Rectal smooth muscle tissue (tissue), 1 donor: ENCODE measurements around the gene RPL4.
"Not testable (repeated sequence)": the region's sequence is repeated elsewhere in the genome, so short reads cannot be mapped to it uniquely, and the experiment has no call there.

Experiments
- H3K27ac ChIP-seq: one replicate; pipeline ENCODE4 v1.7.0; 2013; ENCODE audit warnings: low read depth, low read length, inconsistent platforms
- H3K27me3 ChIP-seq: one replicate; pipeline ENCODE4 v1.7.0; 2013; ENCODE audit warnings: low read length; ENCODE audit not compliant: control insufficient read depth, insufficient read depth
- H3K36me3 ChIP-seq: one replicate; pipeline ENCODE4 v1.7.0; 2013; ENCODE audit warnings: low read length; ENCODE audit not compliant: control insufficient read depth, insufficient read depth
- H3K4me1 ChIP-seq: one replicate; pipeline ENCODE4 v1.7.0; 2013; ENCODE audit warnings: low read length; ENCODE audit not compliant: control insufficient read depth, insufficient read depth
- H3K4me3 ChIP-seq: one replicate; pipeline ENCODE4 v1.7.0; 2013; ENCODE audit warnings: low read length
- H3K9ac ChIP-seq: one replicate; pipeline ENCODE4 v1.7.0; 2013; ENCODE audit warnings: low read length

RPL4 gene

DNA sequence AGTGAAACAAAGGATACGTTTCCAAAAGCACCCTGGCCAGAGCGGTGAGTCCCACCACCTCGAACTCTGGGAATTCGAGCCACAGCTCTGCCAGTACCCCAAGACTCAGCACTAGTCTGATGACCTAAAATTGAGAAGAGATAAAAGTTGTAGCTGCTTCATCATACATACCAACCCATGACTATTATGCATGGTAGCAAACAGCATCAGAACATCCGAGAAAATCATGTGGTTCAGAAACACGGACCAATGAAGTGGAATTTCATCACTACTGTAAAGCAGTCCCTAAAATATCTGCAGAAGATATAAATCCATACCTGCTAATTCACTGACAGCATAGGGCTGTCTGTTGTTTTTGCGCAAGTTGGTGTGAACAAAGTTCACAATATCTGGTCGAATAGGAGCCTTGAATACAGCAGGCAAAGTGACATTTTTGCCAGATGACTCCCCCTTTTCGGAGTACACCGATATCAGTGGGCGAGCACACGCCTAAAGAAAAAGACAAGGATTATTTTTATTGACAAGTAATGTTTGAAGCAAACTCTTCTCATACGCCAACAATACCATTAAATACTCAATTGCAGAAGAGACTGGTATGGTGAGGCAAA is 1.5 kb downstream of the RPL4 start:
- H3K27me3 ChIP-seq, H3K9ac ChIP-seq, H3K27ac ChIP-seq: not testable (repeated sequence)
- H3K4me1 ChIP-seq: peaks cover 13% of the 10 kb centered on the region
- peaks cover 18% of the 10 kb centered on the region for H3K36me3 ChIP-seq
- H3K4me3 ChIP-seq: peak overlapping the region; percentile 100

DNA sequence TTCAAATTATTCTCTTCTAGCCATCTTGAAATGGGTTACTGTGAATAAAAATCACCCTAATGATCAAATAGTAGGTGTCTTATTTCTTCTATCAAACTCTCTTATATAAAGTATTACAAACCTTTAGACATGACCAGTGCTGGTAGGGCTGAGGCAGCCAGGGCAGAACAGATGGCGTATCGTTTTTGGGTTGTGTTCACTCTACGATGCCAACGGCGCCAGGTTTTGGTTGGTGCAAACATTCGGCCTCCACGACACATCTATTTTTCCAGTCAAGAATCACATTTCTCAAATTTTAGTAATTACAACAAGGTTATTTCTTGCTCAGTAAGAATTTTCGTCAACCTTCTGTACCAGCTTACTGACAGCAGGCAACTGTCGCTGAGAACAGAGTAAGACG is 2.2 kb downstream of the RPL4 start:
- H3K36me3 ChIP-seq: peaks cover 18% of the 10 kb centered on the region
- H3K4me3 ChIP-seq: no peak overlapping the region
- no peak overlapping the region for H3K27ac ChIP-seq
- H3K9ac ChIP-seq: no peak overlapping the region
- H3K27me3 ChIP-seq: no peaks in the 10 kb centered on the region
- peaks cover 16% of the 10 kb centered on the region for H3K4me1 ChIP-seq

DNA sequence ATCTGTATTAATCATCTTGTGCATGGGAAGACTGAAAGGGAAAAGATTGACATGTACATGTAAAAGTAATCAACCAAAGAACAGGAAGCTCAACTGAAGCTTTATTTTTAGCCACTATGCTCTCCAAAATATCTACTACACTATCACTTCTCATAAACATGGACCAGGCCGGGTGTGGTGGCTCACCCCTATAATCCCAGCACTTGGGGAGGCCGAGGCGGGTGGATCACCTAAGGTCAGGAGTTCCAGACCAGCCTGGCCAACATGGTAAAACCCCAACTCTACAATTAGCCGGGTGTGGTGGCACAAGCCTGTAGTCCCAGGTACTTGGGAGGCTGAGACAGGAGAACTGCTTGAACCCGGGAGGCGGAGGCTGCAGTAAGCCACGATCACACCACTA is 4.3 kb downstream of the RPL4 start:
- not testable (repeated sequence) for H3K4me3 ChIP-seq, H3K27me3 ChIP-seq, H3K9ac ChIP-seq, H3K27ac ChIP-seq
- peaks cover 18% of the 10 kb centered on the region for H3K4me1 ChIP-seq
- H3K36me3 ChIP-seq: peaks cover 18% of the 10 kb centered on the region

DNA sequence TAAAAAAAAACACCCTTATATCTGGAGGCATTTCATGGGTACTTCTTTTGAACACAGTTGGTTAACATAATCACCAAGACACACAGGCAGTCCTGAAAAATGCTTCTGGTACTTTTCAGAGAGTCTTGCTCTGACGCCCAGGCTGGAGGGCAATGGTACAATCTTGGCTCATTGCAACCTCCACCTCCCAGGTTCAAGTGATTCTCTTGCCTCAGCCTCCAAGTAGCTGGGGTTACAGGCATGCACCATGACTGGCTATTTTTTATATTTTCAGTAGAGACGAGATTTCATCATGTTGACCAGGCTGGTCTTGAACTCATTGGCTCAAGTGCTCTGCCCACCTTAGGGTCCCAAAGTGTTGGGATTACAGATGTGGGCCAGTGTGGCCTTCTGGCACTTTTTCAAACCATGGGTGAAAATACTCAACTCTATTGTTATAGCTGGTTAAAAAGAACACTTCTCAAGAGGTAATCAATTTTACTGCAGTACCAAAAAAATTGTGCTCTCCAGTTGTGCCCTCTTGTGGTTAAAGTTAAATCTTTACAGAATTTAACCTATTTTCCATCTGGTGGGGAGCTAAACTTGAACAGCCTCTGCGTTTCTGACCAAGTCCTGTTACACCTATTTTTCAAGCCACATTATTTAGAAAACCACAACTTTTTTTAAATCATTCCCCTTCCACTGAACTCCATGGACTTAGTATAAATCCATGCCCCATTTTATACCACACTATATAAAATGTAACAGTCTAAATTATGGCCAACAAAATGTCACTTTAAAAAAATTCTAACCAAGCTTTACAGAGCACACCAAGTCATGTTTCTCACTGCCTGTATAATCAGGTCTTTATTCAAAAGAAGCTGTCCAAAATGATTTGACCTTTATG is 5.9 kb downstream of the RPL4 start:
- Histone ChIP-seq H3K27me3 (no peaks in the 10 kb centered on the region), H3K4me3 (no peak overlapping the region), H3K4me1 (peaks cover 15% of the 10 kb centered on the region), H3K36me3 (peaks cover 26% of the 10 kb centered on the region), H3K27ac (no peak overlapping the region), H3K9ac (no peak overlapping the region)

DNA sequence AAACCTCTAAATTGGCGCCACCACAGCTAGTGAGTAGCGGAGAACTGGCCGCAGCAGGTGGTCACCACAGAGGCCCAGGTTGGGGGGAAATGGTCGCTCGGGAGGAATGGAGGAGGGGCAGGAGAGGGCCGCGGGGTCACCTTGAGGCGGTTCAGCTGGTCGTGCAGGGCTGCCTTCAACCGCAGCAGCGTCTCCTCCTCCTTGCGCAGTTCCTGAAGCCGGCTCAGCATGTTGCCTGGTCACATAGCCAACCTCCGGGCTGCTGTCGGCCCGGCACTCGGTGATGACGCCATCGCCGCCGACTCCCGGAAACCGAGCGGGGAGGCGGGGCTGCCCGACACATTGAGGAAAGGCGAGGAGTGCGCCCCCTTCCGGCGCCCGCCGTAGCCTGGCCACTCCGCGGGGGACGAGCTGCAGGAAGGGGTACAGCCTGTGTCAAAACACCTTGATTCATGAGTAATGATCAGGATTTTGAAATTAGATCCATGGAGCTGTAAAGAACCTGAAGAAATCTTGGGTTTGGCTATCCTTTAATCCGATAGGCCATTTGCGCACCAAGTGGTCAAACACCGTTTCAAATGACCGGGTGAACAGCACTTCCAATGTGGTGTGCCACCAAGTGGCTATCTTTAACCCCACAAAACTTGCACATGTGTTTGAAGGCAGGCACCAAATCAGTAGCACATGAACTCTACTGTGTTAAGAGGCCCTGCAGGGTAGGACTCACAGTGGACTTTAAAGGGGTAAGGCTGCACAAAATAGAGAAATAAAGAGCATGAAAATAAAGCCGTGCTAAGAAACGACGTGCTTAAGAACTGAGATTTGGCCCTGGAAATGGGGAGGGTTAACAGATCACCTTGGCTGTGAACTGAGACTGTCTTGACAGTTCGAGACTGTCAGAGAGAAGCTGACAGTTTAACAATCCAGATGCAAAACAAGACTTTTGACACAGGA is 6.9 kb downstream of the RPL4 start, which contains the start of gene SNAPC5:
SNAPC5 (minus strand) TSS at position 261 of the 954 bp plus-strand sequence; CDS start at position 230, 31 bp downstream.
- peaks cover 8% of the 10 kb centered on the region for H3K4me1 ChIP-seq
- peak within 1 kb of the TSS; percentile 94 for H3K9ac ChIP-seq
- peak within 1 kb of the TSS; percentile 99 for H3K4me3 ChIP-seq
- peak within 1 kb of the TSS; percentile 88 for H3K27ac ChIP-seq
- H3K27me3 ChIP-seq: no peaks in the 10 kb centered on the region
- peaks cover 26% of the 10 kb centered on the region for H3K36me3 ChIP-seq

DNA sequence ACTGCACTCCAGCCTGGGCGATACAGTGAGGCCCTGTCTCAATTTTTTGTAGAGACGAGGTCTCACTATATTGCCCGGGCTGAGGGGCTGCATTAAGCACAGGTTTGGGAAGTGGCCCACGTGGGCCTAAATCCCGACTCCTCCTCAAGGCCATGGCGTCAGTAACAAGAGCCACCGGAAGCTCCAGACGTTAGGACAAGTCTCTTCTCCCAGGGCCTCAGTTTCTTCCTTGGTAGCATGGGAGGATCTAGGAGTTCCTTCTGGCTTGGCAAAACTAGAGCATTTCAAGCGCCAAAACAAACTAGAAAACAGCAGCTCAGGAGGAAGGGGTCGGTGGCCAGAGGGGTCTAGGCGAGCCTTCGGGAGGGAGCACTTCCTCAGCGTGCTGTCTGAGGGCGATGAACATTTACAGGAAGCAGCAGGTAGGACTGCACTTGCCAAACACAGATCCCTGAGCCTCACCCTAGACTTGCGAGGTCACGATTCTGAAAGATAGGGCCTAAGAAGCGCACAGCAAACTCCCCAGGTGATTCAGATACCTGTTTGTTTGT is 7.6 kb downstream of the RPL4 start:
- H3K36me3 ChIP-seq: peaks cover 27% of the 10 kb centered on the region
- peak overlapping the region; percentile 99 for H3K4me3 ChIP-seq
- peak overlapping the region; percentile 88 for H3K27ac ChIP-seq
- peaks cover 8% of the 10 kb centered on the region for H3K4me1 ChIP-seq
- H3K9ac ChIP-seq: peak overlapping the region; percentile 94
- no peaks in the 10 kb centered on the region for H3K27me3 ChIP-seq

DNA sequence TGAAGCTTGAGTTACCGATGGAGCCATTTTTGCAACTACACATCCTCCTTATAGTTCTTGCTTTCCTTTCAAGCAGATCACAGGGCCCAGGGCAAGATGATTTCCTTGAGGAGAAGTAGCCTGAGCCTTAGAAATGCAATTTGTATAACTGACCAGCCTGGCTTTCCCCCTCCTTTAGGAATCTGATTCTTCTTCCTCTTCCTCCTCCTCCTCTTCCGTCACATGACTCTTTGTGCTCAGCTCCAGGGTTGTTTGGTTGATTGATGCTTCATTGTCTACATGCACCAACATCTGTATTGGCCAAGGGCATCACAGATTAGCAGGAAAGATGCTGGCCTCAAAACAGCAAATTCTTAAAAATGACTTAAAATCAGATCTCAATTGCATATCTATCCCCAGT is 10.4 kb downstream of the RPL4 start:
- Histone ChIP-seq H3K4me1 (peaks cover 8% of the 10 kb centered on the region), H3K36me3 (peaks cover 19% of the 10 kb centered on the region), H3K27me3 (no peaks in the 10 kb centered on the region), H3K27ac (no peak overlapping the region), H3K4me3 (no peak overlapping the region), H3K9ac (no peak overlapping the region)

DNA sequence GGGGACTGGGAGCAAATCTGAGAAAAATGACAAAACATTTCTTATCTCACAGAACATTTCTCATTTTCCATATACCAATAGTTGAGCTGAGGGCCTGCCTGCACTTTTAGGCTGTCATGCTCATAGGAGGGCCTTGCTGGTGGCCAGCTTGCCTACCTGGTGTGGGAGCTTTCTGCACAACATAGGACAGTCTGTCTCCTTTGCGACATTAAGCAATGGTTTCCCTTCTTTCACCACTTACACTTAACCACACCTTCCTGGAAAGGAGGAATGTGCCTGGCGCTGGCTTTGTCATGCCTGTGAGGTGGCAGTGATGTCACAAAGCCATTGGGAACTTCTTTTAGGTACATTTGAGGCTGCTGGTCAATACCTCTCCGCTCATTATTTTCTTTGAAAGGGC is 12.8 kb downstream of the RPL4 start:
- peaks cover 3% of the 10 kb centered on the region for H3K4me1 ChIP-seq
- H3K27ac ChIP-seq: no peak overlapping the region
- H3K36me3 ChIP-seq: peaks cover 32% of the 10 kb centered on the region
- no peak overlapping the region for H3K4me3 ChIP-seq
- no peak overlapping the region for H3K9ac ChIP-seq
- H3K27me3 ChIP-seq: no peaks in the 10 kb centered on the region

DNA sequence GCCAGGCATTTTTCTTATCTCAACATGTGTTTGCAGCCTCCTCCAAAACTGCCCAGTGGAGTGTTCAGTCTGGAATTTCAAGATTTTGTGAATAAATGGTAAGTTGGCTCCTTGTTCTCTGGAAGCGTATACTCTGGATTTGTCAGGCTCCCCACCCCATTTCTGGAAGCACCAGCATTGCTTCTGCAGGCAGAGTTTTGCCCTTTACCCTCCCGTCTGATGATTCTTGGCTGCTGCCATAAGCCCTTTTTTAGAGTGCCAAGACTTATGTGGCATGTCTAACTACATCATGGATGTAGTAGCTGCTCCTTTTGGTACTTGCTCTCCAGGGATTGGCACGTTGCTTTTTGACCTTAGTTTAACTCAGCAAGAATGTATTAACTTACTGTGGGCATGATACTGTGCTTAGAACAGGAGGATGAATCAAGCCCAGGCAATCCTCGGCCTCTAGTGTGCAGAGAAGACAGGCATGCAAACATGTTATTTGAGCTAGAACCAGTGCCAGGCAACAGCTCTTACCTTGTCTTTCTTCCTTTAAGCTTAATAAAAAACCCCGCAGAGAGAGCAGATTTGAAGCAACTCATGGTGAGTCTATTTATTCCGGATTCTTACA is 15.4 kb downstream of the RPL4 start:
- peaks cover 27% of the 10 kb centered on the region for H3K36me3 ChIP-seq
- no peak overlapping the region for H3K9ac ChIP-seq

DNA sequence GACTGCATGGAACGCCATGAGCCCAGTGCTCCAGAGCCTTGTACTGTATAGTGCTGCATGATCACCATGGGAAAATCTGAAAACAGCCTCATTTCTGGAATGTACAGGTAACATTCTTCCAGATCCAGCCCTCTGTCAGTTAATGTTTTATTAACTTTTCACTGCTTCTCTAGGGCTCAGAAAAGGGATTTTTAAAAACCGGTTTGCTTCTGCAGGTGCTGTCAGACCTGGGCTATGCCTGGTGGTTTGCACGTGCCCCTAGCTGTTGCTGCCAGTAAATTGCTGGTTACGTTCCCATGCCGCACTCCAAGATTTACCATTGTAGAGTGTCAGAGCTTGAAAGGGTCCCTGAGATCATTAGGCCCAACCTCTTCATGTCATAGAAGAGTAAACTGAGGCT is 16.1 kb downstream of the RPL4 start:
- no peaks in the 10 kb centered on the region for H3K4me1 ChIP-seq
- H3K27ac ChIP-seq: no peak overlapping the region
- no peak overlapping the region for H3K9ac ChIP-seq
- no peaks in the 10 kb centered on the region for H3K27me3 ChIP-seq
- no peak overlapping the region for H3K4me3 ChIP-seq
- peaks cover 25% of the 10 kb centered on the region for H3K36me3 ChIP-seq

More for the DNA sequence above, 15.4 kb downstream of the RPL4 start:
- Histone ChIP-seq H3K27ac (no peak overlapping the region), H3K4me3 (no peak overlapping the region), H3K4me1 (no peaks in the 10 kb centered on the region), H3K27me3 (no peaks in the 10 kb centered on the region)

DNA sequence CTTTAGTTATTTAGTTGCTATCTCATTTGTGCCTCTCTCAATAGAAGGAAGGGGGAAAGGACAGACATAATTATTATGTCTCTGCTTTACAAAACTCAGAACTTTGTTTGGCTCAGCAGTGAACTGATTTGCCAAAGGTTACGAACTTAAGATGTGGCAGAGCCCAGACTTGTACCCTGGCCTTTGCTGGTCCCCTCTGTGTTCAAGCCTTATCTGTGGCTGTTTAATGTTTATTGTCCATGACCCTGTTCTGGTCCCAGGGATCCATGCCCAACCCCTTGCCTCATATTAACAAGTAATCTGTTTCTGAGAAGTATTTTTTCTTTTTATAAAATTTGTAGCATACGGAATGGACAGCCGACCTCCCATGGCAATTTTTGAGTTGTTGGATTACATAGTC is 17.8 kb downstream of the RPL4 start:
- no peaks in the 10 kb centered on the region for H3K27me3 ChIP-seq
- H3K4me3 ChIP-seq: no peak overlapping the region
- H3K4me1 ChIP-seq: no peaks in the 10 kb centered on the region
- no peak overlapping the region for H3K9ac ChIP-seq
- peaks cover 25% of the 10 kb centered on the region for H3K36me3 ChIP-seq
- H3K27ac ChIP-seq: no peak overlapping the region
